Choroid plexus epithelial cell (primary cell): ENCODE results near the gene EGFLAM.

Experiments
- DNase-seq: peaks from one replicate; pipeline ENCODE4 v3.0.0-alpha.2; 2010; ENCODE audit warnings: low read depth
- H3K4me3 ChIP-seq: 2 replicates; pipeline ENCODE4 v1.5.1; 2011; ENCODE audit warnings: low read depth, mild to moderate bottlenecking, control low read depth, low read length, moderate library complexity
- CTCF ChIP-seq: conservative IDR thresholded peaks from 2 replicates; pipeline ENCODE4 v1.5.1; 2011; ENCODE audit warnings: low read depth, mild to moderate bottlenecking, control low read depth, inconsistent platforms, low read length, moderate library complexity

The EGFLAM gene

GRCh38 chr5:38263983-38264382 lies 5.6 kb downstream of the EGFLAM start:
- no peak for TF ChIP-seq CTCF
- DNase-seq: no peak
- H3K4me3 ChIP-seq: no peak overlapping the region

DNA sequence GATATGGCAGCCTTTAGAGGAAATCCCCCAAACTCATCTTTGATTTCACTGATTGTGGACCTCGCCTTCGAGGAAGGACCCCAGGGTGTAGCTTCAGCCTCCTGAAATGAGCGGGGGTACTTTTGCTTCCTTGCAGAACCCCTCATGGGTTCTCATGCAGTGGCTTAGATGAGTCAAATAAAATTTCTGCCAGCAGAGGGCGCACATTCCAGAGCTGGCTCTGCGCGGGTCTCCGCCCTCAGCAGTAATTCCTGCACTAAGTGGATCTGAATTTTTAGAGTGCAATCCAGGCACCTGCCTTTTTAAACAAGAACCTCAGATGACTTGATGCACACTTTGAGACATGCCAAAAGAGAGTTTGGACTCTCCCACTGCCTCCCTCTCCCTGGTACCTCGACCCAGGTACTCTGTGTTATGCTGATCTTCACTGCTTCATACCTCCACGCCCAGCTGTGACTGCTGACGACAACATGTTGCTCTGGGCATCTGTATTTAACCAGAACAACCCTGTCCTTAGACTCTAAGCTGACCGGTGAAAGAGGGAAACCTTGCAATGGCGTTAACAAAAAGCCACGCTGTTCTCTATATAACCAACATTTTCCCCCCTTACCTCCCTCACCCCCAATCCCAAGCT lies 7.3 kb downstream of the EGFLAM start:
- peak; percentile 80 for TF ChIP-seq CTCF
- DNase-seq: peak; percentile 71
- H3K4me3 ChIP-seq: no peak overlapping the region

DNA sequence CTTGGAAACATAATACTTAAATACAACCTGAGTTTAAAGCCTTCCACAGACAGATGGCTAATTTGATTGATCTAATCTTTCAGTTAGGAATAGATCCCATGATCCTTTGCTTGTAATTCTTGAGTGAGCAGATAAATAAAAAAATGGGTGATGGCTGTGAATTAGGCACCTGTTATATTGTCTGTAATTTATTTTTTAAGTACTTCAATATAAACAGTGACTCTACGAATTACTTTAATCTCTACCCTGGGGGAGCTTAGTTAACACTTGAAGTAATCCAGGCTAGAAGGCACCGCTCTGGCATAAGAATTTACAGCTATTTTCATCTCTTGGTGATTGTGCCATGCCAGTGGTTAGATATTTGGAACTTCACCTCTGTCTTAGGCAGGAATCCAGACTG lies 9.0 kb downstream of the EGFLAM start:
- no peak overlapping the region for H3K4me3 ChIP-seq
- DNase-seq: no peak
- TF ChIP-seq CTCF: no peak

GRCh38 chr5:38273626-38274025 lies 15.3 kb downstream of the EGFLAM start:
- H3K4me3 ChIP-seq: no peak overlapping the region
- DNase-seq: no peak
- TF ChIP-seq CTCF: no peak

DNA sequence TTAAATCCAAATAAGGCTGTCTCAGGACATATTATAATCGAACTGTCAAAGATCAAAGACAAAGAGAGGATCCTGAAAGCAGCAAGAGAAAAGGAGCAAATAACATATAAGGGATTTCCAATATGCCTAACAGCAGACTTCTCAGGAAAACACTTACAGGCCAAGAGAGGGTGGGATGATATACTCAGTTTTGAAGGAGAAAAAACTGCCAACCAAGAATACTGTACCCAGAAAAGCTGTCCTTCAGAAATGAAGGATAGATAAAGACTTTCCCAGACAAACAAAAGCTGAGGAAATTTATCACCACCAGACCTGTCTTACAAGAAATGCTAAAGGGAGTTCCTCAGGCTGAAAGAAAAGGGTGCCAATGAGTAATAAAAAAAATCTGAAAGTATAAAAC lies 16.0 kb downstream of the EGFLAM start:
- DNase-seq: no peak
- H3K4me3 ChIP-seq: no peak overlapping the region
- no peak for TF ChIP-seq CTCF

GRCh38 chr5:38284384-38284783 lies 26.0 kb downstream of the EGFLAM start:
- no peak for DNase-seq
- H3K4me3 ChIP-seq: no peak overlapping the region
- TF ChIP-seq CTCF: no peak

DNA sequence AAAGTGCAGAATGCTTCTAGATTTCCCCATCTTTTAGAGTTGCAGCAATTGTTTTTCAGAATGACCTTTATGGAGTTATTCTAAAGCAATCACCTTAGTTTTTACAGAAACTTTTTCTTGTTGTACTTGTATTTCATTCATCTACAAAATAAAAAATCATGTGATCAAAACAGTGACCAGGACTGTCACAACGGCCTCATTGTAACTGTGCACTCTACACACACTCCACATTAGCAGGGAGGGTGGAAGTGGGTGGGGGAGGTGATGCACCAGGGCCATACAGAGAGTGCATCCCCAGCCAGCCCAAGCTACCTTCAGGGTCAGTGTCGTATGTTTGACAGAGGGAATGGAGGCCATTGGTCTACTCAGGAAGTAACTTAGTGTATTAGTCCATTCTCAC lies 26.9 kb downstream of the EGFLAM start:
- TF ChIP-seq CTCF: no peak
- no peak overlapping the region for H3K4me3 ChIP-seq
- DNase-seq: no peak
